HG03565 (cell line): ENCODE measurements around the gene HS3ST6.
"Not testable (repeated sequence)": the region's sequence is repeated elsewhere in the genome, so short reads cannot be mapped to it uniquely, and the experiment has no call there.

Experiments
- ATAC-seq: cut with Tn5 transposase; IDR thresholded peaks from one replicate; pipeline ENCODE4 v1.9.1; 2021; ENCODE audit warnings: mild to moderate bottlenecking, moderate library complexity; ENCODE audit not compliant: unreplicated experiment

The HS3ST6 gene

DNA sequence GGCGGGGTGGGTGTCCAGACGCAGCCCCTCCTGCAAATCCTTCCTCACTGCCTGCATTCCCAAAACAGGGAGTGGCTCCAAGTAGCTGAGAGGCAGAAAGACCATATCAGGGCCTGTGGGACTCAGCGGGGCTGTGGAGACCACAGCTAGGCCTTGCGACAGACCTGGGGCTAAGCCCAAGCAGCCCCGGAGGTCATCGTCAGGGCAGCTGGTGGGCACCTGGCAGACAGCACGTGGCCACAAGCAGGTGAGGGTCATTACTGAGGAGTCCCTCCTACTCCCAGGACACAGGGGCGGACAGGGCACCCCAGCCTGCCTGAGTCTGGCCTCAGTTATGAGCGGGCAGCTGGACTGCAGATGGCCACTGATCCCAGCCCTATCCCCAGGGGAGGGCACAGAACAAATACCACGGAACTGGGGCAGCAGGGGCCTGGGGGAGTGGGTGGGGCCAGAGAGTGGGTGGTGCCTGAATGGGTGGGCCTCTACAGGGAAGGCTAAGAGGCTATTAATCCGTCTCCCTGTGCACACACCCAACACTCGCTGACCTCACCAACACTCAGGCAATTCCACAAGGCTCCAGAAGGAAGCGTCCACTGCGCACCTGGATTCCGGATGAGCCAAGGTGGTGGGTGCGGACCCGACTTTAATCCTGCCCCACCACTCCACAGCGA lies 8.5 kb downstream of the HS3ST6 start:
- no peak for ATAC-seq

DNA sequence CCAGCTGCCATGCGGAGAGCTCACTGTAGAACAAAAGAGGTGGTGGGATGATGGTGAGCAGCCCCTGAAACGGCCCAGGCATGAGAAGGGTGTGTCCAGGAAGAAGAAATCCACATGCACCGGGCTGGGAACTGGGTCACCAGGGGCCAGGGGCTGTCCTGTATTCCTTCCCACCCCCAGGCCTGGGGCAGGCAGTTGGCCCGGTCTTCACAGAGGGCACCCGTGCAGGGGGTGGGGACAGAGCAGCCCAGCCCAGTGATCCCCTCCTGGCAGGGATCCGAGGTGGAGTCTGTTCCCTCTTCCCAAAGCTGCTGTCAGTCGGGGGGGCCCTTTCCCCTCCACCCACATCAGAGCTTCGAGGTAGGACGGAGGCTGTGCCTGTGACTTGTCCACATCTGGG lies 9.2 kb downstream of the HS3ST6 start:
- ATAC-seq, result no peak

DNA sequence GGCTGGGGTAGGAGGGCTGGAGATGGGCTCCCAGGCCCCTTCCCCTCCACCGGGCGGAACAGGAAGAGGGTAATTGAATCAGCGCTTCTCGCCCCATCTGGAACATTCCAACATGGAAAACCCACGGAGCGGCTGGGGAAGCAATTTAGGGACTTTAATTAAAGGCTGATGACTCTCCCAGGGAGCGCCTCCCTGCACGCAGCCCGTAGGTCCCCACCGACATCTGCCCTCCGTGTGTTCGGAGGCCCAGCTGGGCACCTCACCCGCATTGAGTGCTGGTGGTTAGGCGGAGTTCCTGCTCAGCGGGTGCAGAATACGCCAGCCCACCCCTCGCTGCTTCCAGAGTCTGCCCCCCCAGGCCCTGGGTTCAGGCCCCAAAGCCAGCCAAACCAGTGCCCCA lies 10.0 kb downstream of the HS3ST6 start:
- ATAC-seq, result no peak

DNA sequence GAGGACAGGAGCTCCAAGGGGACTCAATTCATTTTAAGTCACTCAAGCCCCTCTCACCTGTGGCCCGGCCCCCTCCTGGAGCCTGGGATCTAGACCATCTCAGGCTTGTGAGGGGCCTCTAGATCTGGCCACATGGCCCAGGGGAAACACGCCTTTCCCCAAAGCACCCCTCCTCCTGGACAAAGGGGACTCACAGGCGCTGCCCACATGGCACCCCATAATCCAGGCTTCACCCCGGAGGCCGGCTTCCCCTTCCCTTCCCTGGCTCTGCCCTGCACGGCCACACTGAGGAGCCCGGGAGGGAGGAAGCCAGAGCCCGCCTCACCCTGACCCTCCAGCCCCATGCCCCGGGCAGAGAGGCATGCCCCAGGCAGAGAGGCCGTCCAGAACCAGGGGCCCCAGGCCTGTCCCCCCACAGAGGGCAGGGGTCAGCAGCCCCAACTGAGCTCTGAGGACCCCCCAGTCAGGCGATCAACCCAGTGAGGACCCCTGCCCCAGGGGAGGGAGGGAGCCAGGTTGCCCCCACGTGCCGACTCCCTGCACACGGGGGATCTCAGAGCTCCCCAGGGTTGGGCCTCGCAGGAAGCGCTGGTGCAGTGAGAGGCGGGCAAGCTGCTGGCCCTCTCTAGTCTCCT lies 10.9 kb downstream of the HS3ST6 start:
- no peak for ATAC-seq

DNA sequence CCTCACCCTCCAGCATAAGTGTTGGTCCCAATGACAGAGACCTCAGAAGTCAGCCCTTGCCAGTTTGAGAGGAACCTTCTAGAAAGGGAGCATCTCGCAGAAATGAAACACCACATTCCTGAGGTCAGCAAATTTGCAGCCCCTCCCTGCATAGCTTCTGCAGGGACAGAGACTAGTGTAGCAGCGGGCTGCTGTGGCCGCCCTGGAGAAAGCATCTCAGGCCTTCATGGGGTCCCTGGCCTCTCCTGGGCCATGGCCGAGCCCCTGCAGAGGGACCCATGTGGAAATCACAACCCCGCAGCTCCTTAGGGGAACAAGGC lies 11.4 kb downstream of the HS3ST6 start:
- ATAC-seq, result no peak

DNA sequence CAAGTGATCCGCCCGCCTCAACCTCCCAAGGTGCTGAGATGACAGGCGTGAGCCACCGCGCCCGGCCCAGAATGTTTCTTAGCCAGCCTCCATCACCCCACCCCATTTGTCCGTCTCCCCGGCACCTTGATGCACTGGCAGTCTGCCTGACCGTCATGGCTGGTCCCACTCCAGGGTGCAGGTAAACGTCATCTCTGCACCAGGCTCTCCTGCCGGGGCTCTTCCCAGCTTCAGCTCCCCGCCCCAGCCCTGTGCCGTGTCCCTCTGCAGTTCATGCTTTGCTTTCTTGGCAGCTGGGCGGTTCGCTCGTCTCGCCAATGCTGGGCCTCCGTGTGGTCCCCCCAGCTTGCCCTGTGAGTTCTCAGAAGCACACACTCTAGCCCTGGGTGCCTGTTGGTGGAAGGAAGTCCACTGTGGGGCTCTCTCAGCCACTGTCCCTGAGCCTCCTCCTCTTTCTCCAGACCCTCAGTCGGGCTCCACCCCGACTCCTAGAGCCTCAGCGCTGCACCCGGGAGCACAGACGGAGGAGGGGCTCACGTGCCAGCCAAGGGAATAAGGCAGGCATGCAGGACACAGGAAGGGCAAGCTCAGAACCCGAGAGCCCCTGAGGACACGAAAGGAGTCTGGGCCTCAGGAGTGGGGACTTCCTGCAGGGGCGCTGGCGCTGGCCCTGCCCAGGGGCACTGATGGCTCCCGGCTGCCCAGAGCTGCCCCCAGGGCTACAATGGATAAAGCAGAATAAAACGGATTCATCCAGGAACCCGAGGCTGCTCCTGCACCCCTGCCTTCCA lies 12.0 kb downstream of the HS3ST6 start:
- no peak for ATAC-seq

DNA sequence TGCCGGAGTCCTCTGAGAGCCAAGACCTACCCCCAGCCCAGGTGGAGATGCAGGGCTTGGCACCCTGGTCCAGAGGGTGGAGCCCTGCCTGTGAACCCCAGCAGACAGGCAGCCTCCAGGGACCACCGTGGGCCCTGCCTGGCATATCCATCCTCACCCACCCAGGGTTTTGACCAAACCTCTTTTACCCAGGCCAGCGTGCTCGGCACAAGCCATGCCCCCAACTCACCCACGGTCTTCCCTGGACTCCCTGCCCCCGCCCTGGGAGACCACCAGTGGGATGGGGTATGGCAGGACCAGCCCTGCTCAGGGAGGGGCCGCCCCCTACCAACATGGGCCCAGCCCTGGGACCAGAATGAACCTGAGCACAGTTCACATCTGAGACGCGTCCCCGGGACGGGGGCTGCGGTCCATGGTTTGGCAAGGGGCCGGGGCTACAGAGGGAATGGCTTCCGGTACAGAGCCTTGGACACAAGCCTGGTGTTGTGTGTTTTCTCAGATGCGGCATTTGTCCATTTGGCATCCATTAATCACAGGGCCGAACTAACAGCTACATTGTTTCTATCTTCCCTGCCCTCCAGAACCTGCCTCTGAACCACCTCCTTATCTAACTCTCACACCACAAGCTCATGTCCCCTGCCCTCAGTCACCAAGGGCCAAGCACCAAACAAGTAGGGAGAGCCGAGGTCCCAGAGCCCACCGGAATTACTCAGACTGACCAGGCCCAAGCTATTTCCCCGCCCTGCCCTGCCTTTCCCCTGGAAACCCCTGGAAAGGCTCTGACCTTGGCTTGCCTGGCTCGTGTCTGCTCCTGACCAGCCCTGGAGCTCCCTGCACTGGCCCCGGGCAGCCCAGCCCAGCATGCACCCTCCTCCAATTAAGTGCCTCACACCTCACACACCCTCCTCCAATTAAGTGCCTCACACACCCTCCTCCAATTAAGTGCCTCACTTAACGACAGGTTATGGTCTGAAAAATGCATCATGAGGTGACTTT lies 14.1 kb downstream of the HS3ST6 start:
- ATAC-seq, result no peak

DNA sequence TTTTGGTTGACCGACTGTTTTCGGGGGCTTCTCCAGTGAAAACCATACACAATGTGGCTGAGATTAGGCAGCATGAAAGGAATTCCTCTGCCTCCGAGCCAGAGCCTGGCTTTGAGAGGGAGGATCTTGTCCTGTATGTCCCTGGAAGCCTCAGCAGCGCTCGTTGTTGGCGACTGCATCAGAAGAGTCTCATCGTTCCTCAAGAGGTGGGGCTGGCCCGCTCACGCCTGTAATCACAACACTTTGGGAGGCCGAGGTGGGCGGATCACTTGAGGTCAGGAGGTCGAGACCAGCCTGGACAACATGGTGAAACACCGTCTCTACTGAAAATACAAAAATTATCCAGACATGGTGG lies 15.0 kb downstream of the HS3ST6 start:
- no peak for ATAC-seq

DNA sequence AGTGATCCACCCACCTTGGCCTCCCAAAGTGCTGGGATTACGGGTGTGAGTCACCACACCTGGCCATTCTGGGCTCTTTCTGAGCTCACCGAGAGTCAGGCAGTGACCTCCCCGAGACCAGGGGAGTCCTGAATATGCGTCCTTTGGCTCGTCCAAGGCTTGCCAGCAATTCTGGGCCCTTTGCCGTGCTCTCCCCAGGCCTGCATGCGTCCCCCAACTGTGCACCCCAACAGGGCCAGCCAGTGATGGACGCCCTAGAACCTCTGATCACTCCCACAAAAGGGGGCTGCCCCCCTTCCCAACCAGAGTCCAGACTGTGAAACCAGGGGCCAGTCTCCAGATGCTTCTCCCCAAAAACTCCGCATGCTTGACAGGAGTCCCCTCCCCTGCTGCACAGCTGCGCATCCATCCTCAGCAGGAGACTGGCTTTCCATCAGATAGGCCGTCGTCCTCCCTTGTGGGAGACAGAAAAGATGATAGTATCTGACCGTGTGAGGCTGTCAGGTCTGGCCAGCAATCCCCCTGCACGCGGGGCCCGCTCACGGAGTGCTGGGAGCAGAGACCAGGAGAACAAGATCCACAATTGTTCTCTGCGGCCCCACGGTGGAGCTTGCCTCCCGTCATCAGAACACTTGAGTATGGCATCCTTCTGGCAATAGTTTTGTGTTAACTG lies 15.5 kb downstream of the HS3ST6 start:
- no peak for ATAC-seq

DNA sequence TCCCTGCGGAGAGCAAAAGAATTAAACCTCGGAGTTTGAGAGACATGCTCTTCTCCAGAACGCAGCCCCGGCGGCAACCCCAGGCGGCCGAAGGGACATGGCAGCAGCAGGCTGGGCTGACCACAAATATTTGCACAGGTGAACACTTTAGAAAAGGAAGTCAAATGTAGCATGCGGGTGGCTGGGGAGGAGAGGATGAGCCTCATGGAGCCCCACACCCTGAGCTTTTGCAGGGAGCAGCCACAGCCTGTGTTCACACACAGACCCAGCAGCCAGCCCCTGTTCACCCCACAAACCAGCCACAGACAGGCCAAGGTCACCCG lies 17.8 kb downstream of the HS3ST6 start:
- ATAC-seq, result no peak

DNA sequence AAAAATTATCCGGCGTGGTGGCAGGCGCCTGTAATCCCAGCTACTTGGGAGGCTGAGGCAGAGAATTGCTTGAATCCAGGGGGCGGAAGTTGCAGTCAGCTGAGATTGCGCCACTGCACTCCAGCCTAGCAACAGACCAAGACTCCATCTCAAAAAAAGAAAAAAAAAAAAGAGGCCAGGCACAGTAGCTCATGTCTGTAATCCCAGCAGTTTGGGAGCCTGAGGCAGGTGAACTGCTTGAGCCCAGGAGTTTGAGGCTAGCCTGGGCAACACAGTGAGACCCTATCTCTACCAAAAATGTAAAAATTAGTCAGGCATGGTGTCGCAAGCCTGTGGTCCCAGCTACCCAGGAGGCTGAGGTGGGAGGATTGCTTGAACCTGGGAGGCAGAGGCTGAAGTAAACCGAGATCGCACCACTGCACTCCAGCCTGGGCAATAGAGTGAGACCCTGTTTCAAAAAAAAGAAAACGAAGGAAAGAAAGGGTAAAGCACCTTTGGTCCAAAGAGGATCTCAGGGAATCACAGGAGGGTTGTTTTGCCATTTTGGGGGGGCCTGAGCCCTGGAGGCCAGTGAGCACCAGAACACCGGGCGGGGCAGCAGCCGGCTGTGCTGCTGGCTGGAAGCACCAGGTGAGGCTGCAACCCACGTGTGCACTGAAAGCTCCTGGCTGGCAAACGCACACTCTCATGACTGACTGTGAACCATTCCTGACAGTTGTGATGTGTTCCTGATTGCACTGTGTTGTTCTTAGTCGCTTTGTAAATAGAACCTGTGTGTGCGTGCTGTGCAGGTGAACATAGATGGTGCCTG lies 18.4 kb downstream of the HS3ST6 start:
- ATAC-seq, result no peak

DNA sequence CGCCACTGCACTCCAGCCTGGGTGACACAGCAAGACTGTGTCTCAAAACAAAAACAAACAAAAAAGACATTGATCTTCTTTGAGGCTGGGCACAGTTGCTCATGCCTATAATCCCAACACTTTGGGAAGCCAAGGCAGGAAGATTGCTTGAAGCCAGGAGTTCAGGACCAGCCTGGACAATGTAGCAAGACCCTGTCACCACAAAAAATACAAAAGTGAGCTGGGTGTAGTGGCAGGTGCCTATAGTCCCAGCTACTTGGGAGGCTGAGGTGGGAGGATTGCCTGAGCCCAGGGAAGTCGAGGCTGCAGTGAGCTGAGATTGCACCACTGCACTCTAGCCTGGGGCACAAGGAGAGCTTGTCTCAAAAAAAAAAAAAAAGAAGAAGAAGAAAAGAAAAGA lies 20.5 kb downstream of the HS3ST6 start:
- not testable (repeated sequence) for ATAC-seq

DNA sequence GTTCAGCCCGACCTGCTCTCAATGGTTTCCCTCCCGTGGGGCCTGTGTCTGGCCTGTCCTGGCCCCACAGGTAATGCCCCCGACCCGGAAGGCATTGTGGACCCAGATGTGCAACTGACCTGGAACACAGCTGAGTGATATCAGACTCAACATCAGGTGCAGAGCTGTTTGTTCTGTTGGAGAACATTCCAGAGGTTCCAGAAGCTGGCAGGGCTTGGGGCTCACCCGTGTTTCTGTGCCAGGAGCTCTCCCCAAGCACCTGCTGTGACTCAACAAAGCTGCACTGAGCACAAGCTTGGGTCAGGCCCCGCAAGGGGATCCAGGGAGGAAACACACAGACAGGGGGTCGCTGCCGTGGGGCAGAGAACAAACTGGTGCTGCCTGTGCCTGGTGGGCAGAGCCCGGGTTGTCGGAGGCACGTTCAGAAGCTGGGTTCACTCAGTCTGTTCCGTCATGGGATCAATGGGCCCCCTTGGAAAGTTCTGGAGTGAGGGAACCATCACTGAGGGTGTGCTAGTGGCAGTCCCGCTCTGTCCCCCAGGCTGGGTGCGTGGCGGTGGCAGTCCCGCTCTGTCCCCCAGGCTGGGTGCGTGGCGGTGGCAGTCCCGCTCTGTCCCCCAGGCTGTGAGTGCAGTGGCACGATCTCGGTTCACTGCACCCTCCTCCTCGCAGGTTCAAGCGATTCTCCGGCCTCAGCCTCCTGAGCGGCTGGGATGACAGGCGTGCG lies 22.1 kb downstream of the HS3ST6 start:
- ATAC-seq, result no peak

DNA sequence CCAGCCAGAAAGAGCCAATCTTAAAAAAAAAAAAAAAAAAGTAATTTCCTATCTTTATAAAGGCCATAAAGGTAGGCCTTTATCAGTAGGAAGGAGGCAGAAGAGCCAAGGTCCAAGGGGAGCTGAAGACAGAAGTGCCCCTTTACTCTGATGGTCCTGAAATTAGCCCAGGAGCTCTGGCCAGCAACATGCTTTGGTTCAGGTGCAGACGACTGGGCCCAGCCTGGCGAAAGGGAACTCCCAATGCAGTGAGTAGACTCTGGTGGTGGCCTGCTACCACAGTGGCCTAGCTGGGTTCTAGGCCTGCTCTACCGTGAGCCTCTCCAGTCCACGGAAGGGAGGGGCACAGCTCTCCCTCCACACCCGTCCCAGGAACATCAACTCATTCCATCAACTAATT lies 23.1 kb downstream of the HS3ST6 start:
- ATAC-seq, result no peak

DNA sequence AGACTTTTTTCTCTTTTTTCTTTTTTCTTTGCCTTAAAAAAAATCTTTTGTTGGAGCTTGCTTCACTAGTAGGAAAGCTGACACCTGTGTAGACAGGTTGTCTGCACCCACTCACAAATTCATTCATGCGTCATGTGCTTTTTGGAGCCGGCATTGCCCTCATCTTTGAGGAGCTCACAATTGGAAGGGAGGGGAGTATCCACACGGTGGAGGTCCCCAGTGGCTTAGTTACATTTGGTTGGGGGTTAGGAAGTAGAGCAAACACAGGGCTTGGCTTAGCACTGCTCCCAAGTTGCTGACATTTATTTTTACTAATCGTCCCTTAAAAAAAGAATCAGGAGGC lies 27.5 kb downstream of the HS3ST6 start:
- no peak for ATAC-seq

DNA sequence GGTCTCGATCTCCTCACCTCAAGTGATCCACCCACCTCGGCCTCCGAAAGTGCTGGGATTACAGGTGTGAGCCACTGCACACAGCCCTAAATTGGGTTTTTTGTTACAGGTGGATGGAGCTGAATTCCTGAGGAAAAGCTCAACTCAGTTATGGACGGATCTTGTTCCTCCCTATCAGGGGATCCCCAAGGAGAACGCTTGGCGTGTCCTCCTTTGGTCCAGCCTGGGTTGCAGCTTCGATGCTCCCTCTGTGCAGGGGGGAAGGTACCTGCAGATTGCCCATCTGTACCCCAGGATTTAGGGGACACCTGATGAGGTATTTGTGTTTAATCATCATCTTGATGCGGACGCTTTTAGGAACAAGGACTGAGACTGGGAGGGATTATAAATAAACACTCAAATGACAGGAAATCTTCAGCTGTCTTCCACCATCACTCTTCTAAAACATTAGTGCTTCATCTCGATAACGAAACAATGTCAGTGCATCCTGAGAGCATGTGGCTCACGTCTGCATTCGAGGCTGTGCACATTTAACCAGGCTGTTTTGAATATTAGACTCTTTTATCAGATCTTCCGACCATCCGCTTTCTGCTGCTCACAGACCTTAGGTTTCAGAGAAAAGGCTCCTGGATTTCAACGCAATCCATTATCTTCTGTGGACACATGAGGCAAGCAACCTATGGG lies 28.0 kb downstream of the HS3ST6 start:
- no peak for ATAC-seq

DNA sequence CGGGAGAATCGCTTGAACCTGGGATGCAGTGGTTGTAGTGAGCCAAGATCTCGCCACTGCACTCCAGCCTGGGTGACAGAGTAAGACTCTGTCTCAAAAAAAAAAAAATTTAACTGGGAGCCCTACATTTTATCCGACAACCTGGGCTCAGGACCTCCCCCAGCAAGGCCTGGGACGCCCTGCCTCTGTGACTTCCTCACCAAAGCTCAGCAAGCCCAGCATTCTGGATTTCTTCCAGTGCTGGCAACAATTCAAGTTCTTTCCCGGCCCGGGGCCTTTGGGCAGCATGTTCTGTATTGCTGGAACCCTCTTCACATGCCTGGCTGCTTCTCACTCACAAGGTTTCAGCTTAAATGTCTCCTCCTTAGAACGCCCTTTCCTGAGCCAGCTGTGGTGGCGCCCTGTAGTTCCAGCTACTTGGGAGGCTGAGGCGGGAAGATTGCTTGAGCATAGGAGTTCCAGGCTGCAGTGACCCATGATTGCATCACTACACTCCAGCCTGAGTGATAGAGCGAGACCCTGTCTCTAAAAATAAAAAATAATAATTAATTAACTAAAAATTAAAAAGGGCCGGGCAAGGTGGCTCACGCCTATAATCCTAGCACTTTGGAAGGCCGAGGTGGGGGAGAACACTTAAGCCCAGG lies 30.4 kb downstream of the HS3ST6 start:
- ATAC-seq, result no peak

DNA sequence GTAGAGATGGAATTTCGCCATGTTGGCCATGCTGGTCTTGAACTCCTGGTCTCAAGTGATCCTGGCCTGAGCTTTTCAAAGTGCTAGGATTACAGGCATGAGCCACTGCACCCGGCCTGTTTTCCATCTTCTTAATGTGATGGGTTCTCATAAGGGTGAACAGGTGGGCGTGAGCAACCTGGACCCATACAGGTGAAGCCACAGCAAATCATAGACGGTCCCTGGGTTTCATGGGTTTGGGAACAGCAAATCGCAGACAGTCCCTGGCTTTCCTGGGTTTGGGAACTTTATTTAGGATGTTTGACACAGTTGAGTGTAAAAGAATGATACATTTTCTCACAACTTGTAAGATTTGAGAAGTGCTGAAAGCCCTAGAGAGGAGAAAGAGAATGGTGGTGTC lies 33.3 kb downstream of the HS3ST6 start:
- no peak for ATAC-seq
